ENCODE measurements around the gene TMEM214.
"Not testable (repeated sequence)": the region's sequence is repeated elsewhere in the genome, so short reads cannot be mapped to it uniquely, and the experiment has no call there.

Gene TMEM214

DNA sequence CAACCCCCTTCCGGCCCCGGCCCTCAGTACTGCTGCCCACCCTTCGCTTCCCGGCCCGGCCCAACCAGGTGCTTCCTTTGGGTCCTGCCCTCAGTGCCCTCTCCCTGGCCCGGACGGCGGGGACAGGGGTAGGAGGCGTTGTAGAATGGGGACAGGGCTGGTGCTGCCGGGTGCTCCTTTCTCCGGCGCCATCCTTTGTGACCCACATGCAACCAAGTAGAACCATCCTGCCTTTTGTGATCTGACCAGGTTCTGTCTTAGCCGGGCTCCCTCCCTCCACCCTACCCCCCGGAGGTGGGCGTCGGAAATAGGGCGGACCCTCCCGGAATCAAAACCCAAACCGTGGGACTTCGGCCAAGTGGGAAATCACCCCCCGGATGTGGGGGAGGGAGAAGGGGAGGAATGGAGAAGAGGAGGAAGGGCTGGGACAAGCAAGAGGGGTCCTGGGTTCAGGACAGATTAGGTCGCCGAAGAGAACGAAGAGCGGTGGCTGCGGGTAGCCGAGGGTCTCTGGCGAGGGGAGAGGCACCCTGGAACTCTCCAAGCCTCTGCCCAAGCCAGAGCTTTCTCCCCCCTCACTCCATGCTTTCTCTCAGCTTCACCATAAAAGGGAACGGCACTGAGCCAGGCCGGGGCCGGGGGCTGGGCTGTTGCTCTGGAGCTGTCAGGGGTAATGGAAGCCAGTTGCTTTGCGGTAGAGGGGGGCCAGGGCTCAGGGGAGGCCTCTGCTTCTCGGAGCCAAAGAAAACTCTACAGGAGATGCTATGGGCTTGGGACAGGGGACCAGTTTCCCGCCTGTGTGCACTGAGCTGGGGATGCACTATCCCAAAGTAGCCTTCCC lies 39.4 kb downstream of the TMEM214 start:
- DNase-seq: no peak

DNA sequence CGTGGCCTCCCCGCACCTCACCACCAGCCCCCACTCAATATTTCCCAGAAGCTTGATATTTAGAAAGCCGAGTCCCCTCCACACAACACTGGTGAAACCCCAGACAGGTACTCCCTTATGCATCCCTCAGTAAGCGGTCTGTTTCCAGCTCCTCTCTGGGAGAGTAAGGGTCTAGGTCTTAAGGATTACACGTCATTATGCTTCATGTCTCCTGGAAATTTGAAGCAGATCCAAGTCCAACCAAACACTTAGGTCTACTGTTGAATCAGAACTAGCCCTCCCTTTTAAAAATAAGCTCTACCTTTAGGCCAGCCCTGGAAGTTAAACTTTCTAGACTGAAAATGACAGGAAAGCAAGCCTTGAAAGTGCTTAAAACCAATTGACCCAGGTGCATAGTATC lies 40.2 kb downstream of the TMEM214 start:
- no peak for DNase-seq

DNA sequence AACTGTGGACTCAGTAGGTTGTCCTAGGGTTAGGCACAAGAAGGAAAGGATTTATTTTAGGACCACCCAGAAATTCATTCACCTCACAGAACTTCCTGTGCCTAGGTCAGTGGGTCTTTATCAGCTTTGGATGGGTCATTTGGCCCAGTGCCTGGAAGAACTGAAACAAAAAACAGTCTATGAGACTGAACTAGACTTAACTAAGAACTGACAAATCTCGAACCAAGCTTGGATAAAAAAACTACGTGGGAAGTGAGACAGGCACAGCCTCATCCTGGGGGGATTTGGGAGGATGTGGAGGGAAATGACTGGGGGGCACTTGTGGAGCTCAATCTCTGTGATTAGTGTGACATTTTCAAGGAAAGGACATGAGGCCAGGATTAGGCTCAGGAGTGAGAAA lies 41.0 kb downstream of the TMEM214 start:
- DNase-seq: no peak

DNA sequence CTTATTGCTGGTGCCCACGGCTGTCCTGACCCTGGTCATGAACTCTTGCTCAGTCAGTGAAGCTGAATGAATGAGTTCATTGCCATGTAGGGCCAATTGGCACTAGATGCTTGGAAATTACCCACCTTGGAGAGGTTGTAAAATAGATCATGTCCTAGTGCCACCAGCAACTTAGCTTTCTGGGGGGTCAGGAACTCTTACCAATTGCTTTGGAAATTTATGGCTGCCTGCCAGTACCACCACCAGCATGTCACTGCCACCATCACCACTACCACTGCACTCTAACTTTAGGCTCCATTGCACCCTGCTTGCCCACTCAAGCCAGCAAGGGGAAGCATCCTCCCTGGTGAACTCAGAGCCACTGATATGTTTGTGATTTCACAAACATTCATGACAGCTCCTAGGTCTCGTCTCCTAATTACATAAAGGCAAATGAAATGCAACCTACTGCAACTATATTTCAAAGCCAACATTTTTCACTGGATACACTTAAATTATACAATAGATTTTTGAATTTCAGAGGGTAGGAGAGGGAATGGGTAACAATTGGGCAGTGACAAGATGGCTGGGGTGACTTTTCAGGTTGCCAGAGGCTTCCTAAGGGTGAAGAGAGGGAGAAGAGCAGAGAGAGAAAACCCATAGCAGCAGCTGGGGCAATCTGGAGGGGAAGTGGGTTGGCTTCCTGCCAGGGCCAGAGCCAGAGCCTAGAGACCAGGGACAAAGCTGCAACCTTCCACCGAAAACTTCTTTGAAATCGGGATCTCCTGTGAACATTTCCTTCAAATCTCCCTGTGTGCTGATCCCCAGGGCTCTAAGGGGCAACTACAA lies 42.2 kb downstream of the TMEM214 start:
- DNase-seq: no peak

DNA sequence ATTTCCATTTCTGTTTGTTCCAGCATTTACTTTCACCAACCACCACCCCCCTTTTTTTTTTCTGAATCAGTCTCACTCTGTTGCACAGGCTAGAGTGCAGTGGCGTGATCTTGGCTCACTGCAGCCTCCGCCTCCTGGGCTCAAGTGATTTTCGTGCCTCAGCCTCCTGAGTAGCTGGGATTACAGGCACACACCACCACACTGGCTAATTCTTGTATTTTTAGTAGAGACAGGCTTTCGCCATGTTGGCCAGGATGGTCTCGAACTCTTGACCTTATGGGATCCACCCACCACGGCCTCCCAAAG lies 42.8 kb downstream of the TMEM214 start:
- DNase-seq: not testable (repeated sequence)

DNA sequence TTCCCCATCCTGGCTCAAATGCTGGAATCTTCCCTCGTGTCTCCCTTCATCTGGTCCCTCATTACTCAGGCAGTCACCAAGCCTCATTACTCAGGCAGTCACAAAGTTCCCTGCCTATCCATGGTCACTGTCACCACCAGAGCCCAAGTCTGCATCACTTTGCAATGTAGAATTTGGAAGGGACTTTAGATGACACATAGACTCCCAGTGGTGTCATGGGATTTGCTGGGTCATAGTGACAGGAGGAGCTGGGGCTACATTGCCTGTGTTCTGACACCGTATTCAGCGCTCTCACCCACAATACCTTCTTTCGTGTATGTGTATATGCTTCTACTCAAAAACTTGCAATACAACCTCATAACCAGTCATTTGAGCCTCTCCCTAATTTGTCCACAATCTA lies 43.6 kb downstream of the TMEM214 start:
- DNase-seq: no peak

DNA sequence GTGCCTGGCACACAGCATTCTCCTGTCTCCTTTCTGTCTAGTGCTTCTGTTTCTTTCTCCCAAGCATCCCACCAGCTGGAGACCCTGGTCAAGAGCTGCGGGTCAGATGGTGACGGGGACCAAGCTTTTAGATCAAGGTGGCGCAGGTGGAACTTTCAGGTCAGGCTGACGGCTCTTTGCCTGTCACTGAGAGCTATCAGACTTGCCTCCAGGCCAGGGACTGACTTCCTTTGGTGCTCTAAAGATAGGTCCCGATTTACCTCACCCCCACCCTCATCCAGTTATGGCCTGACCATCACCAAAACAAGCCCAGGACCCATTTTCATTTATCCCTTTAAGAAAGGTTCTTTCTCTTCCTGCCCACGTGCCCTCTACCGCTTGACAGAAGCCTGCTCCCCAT lies 44.5 kb downstream of the TMEM214 start:
- DNase-seq: no peak

DNA sequence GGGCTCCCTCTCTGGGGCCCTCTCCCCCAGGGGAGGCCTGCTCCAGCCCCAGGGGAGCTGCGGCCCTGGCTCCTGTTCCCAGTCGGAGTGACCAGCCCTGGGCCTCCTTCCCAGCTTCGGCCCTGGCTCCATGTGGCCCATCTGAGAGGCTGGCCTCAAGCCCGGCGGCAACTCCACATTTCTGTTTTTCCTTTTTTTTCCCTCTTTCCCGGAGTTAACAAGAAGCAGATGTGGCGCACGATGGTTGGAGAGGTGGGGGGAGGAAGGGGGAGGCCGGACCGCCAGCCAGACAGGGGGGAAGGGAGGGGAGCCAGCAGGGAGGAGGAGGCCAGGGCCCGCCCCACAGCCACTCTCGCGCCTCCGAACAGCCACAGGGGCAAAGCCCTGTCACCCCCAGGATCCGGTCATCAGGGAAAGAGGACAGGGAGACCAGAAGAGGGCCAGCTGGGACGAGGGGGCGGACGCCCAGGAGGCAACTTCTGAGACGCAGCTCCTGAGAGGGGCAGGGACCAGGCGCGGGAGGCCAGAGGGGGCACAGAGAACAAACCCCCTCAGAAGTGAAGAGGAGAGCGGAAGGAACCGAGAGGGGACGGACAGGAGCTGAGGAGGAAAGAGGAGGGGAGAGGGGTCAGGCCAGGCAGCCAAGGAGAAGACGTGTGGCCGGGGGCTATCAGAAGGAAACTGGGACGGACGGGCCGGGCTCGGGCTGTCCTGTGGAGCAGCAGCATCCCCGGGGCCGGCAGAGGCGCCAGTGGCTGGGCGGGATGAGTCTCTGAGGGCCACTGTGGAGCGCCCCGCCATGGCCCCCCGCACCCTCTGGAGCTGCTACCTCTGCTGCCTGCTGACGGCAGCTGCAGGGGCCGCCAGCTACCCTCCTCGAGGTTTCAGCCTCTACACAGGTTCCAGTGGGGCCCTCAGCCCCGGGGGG lies 45.8 kb downstream of the TMEM214 start, which contains the start of gene EMILIN1:
Gene EMILIN1, plus strand, starts transcription at position 349 of the 928 bp plus-strand sequence. Its CDS starts 451 bp downstream, at position 800.
- no peak for DNase-seq

DNA sequence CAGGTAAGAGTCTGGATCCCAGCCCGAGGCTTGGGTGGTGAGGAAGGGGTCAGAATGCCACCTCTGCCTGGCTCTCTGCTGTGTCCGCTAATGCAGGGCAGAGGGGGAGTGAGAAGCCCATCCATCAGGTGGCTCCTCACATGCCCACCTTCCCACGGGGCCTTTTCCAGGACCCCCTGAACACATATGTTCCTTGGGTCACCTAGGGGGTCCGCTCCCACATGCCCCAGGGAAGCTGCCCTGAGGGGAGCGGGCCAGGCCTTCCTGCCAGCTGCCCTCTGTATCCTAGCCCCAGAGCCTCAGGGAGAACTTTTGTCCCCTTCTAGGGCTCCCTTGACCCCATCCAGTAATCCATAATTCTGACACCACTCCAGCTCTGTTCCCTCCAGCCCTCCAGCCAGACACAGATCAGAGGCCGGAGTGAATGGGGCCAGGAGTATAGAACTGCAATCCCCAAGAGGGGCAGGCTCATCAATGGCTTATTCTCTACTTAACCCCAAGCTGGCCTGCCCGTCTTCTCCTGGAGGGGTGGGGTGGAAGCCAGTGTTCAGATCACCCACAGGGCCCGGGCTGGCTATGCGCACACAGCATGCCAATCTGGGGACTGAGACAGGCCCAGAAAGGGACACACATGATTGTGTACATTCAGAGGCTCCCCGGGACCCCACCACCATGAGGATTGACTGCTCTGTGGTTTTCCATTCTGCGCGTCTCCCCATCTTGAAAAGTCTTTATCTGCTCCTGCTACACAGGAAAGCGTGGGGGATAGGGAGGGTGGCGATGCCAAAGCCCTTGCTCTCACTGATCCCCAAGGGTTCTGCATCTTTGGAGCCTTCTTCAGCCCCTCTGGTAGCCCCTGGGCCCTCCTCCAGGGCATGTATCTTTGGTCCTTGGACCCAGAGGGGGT lies 46.7 kb downstream of the TMEM214 start:
- no peak for DNase-seq

DNA sequence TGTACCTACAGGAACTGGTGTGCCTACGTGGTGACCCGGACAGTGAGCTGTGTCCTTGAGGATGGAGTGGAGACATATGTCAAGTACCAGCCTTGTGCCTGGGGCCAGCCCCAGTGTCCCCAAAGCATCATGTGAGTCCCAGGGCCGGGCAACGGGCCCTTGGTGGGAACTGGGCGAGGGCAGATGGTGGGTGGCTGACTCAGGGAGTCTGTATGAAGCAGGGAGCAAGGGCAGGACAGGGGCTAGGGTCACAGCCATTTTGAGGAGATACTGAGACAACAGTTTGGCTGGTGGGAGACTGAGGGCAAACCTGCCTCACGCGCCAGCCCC lies 47.3 kb downstream of the TMEM214 start:
- no peak for DNase-seq

DNA sequence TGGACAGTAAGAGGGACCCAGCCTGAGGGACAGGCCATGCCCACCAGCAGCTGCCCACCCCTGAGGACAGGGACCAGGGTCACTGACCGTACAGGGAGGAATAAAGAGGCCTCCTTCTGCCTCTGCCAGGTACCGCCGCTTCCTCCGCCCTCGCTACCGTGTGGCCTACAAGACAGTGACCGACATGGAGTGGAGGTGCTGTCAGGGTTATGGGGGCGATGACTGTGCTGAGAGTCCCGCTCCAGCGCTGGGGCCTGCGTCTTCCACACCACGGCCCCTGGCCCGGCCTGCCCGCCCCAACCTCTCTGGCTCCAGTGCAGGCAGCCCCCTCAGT lies 47.8 kb downstream of the TMEM214 start:
- DNase-seq: no peak

DNA sequence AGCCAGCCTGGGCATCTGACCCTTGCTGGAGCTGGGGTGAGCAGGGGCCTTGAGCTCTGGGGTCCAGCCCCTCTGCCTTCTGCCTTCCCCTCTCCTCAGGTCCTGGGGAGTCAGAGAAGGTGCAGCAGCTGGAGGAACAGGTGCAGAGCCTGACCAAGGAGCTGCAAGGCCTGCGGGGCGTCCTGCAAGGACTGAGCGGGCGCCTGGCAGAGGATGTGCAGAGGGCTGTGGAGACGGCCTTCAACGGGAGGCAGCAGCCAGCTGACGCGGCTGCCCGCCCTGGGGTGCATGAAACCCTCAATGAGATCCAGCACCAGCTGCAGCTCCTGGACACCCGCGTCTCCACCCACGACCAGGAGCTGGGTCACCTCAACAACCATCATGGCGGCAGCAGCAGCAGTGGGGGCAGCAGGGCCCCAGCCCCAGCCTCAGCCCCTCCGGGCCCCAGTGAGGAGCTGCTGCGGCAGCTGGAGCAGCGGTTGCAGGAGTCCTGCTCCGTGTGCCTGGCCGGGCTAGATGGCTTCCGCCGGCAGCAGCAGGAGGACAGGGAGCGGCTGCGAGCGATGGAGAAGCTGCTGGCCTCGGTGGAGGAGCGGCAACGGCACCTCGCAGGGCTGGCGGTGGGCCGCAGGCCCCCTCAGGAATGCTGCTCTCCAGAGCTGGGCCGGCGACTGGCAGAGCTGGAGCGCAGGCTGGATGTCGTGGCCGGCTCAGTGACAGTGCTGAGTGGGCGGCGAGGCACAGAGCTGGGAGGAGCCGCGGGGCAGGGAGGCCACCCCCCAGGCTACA lies 49.4 kb downstream of the TMEM214 start:
- no peak for DNase-seq

DNA sequence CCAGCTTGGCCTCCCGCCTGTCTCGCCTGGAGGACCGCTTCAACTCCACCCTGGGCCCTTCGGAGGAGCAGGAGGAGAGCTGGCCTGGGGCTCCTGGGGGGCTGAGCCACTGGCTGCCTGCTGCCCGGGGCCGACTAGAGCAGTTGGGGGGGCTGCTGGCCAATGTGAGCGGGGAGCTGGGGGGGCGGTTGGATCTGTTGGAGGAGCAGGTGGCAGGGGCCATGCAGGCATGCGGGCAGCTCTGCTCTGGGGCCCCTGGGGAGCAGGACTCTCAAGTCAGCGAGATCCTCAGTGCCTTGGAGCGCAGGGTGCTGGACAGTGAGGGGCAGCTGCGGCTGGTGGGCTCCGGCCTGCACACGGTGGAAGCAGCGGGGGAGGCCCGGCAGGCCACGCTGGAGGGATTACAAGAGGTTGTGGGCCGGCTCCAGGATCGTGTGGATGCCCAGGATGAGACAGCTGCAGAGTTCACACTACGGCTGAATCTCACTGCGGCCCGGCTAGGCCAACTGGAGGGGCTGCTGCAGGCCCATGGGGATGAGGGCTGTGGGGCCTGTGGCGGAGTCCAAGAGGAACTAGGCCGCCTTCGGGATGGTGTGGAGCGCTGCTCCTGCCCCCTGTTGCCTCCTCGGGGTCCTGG lies 50.1 kb downstream of the TMEM214 start:
- no peak for DNase-seq

DNA sequence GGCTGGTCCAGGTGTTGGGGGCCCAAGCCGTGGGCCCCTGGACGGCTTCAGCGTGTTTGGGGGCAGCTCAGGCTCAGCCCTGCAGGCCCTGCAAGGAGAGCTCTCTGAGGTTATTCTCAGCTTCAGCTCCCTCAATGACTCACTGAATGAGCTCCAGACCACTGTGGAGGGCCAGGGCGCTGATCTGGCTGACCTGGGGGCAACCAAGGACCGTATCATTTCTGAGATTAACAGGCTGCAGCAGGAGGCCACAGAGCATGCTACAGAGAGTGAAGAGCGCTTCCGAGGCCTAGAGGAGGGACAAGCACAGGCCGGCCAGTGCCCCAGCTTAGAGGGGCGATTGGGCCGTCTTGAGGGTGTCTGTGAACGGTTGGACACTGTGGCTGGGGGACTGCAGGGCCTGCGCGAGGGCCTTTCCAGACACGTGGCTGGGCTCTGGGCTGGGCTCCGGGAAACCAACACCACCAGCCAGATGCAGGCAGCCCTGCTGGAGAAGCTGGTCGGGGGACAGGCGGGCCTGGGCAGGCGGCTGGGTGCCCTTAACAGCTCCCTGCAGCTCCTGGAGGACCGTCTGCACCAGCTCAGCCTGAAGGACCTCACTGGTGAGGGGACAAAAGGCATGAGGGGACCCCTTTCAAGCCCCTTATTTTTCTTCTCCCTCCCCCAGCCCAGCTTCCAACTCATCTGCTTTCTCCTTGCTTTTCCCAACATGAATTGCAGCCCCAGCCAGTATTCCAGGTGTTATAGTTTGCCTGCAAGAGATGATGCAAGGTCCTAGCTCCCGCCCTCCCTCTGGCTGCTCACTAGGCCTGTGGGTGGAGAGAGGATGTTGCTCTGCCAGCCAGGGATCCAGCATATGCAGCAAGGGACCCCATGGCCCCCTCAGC lies 50.9 kb downstream of the TMEM214 start:
- no peak for DNase-seq

DNA sequence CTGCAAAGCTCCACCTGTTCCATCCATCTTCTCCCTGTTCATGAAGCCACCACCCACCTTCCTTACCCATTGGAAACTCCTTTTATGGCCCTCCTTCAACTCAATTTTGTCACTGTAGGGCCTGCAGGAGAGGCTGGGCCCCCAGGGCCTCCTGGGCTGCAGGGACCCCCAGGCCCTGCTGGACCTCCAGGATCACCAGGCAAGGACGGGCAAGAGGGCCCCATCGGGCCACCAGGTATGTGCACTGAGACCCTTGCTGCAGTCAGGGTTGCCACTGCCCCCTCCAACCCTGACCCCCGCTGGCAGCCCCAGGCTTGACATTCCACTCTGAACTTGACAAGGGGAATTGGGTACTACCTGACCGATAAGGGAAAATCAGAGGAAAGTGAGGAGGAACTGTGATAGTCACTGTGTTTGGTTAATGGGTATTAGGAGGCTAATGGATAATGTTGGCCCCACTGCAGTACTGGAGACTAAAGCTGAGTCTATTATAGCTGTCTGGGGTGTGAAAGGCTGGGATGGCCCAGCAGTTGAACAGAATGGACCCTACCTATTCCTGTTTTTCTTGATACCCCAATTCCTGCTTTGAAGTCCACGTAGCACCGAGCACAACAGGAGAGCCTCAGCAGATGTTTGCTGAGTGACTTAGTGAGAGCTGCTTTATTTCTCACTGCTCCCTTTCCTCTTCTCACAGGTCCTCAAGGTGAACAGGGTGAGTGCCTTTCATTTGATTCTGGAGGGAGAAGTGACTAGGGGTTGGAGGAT lies 51.7 kb downstream of the TMEM214 start:
- no peak for DNase-seq

DNA sequence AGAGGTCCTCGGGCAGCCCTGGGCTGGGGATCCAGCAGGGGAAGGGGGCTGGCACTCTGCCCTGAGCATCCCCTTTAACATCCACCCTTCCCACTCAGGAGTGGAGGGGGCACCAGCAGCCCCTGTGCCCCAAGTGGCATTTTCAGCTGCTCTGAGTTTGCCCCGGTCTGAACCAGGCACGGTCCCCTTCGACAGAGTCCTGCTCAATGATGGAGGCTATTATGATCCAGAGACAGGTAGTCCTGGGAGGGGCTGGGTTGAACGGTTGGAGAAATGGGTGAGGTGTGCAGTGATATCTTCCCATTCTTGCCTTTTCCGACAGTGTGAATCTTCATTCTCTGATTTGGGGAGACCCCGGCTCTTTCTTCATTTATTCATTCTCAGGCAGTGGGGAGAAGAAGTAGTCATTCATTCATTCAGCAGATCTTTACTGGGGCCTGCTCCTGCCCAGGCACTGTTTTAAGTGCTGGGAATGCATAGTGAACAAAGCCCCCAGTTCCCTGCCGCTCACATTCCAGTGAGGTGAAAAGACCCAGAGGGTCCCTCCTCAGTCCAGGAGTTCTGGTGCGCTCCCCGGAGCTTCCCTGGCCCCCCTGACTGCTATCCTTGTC lies 52.4 kb downstream of the TMEM214 start:
- no peak for DNase-seq

DNA sequence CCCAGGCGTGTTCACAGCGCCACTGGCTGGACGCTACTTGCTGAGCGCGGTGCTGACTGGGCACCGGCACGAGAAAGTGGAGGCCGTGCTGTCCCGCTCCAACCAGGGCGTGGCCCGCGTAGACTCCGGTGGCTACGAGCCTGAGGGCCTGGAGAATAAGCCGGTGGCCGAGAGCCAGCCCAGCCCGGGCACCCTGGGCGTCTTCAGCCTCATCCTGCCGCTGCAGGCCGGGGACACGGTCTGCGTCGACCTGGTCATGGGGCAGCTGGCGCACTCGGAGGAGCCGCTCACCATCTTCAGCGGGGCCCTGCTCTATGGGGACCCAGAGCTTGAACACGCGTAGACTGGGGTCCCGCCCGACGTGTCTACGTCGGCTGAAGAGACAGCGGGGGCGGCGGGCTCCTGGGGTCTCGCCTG lies 52.9 kb downstream of the TMEM214 start:
- DNase-seq: peak; percentile 11 to 38

DNA sequence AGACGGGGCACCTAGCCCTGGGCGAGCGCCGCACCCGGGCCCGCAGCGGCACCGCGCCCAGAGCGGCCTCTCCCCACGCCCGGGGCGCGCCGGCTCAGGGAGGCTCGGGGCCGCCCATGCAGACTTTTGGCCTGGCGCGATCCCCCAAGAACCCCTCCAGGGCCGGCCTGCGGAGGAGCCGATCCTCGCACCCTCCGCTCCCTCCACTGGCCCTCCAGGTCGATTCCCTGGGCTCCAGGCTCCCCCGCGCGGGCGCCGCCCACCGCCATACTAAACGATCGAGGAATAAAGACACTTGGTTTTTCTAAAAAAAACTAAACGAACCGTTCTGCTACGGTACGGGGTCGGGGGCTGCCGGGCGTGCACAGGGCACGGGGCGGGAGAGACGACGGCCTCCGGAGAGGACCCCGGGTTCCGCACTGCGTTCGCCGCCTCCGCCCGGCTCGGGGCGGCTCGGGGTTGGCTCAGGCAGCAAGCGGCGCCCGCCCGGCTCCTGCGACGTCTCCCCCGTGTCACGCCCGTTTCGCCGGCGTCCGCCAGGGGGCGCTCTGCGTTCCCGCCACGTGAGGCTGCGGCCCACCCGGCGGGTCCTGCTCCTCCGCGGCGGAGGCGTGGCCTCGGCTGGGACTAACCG lies 53.4 kb downstream of the TMEM214 start:
- peak; percentile 89 to 96 for DNase-seq

All from NCI-H1930 (cell line).